ENCODE measurements around the gene RNH1. TPM values are rescaled to one million over a fixed set of nuclear protein-coding genes. Genes with fewer than 3 reads are reported as not detected.

Gene RNH1
- total and polyA plus RNA-seq, 2 of the 8 experiments (the other 6 are each of a cell fraction or from before 2014, with no cell fraction given) = 48.7 to 49.8 TPM

DNA sequence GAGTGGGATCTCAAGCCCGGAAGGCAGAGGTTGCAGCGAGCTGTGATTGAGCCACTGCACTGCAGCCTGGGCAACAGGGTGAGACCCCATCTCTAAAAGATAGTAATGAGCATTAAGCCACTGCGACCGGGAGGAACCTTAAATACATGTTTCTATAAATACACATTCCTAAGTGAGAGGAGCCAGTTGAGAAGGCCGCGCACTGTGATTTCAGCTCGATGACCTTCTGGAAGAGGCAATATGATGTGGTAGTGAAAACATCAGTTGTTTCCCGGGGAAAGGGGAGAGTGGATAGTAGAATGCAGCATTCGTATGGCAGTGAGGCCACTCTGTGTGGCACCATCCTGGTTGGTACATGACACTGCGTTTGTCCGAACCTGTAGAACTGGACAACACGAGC, 39.0 kb downstream of the RNH1 start:
- Histone ChIP-seq H3K4ac (replicated peaks; ENCODE audit: insufficient read length, low read depth, low read length) (no peak overlapping the region), H3K4me1 (replicated peaks in 1 of 4; ENCODE audit: control insufficient read depth in 3 of 4, insufficient read depth in 4 of 4, low read length in 3 of 4) (peaks cover 0 to 12% (median 5%) of the 10 kb centered on the region in 4 experiments; a peak in 6 of 7 replicates), H2BK120ac (replicated peaks; ENCODE audit: low read depth, low read length) (no peak overlapping the region), H2BK15ac (ENCODE audit: low read length) (peak overlapping the region; percentile 19; the same call in 1 of the 2 replicates), H3K4me3 (ENCODE audit: extremely low read depth in 1 of 4, insufficient read depth in 2 of 4, low read depth in 3 of 4, low read length in 4 of 4) (no peak overlapping the region), H3K9me3 (ENCODE audit: insufficient read depth in 2 of 2, low read depth in 1 of 2, low read length in 1 of 2) (no peaks in the 10 kb centered on the region), H3K79me1 (ENCODE audit: low read depth, low read length) (peaks cover 3% of the 10 kb centered on the region; the same call in 1 of the 2 replicates), H4K20me1 (replicated peaks in 1 of 2; ENCODE audit: control insufficient read depth in 1 of 2, insufficient read depth in 2 of 2, low read length in 2 of 2) (peaks cover 0 to 2% of the 10 kb centered on the region in 2 experiments), H3K27me3 (replicated peaks in 1 of 4; ENCODE audit: control insufficient read depth in 3 of 4, extremely low read depth in 1 of 4, insufficient read depth in 3 of 4, low read length in 3 of 4) (no peaks in the 10 kb centered on the region), H4K8ac (ENCODE audit: extremely low read depth, insufficient read depth, low read length) (no peak overlapping the region), H3K23ac (ENCODE audit: insufficient read length) (no peak overlapping the region), H2BK12ac (ENCODE audit: low read depth, low read length) (peak overlapping the region; percentile 45; the same call in 1 of the 2 replicates), H3K36me3 (ENCODE audit: control insufficient read depth in 2 of 4, insufficient read depth in 4 of 4, low read length in 3 of 4) (no peaks in the 10 kb centered on the region; a peak in 2 of 8 replicates), H3K56ac (replicated peaks; ENCODE audit: insufficient read length, low read depth, low read length) (no peak overlapping the region), H4K5ac (ENCODE audit: insufficient read length, low read depth, low read length) (no peak overlapping the region), H3K9ac (replicated peaks in 1 of 4; ENCODE audit: extremely low read depth in 1 of 4, low read depth in 3 of 4, low read length in 3 of 4) (no peak overlapping the region), H3K18ac (ENCODE audit: extremely low read depth, low read length) (no peak overlapping the region; the same call in 1 of the 2 replicates), H2BK5ac (ENCODE audit: low read depth, low read length) (peak overlapping the region; percentile 68), H3K4me2 (ENCODE audit: insufficient read depth in 1 of 2, low read depth in 2 of 2, low read length in 2 of 2) (0 out of 4 replicates have a peak overlapping the region, but pooled peaks of 1 of the 2 experiments have one; percentile 39), H3K79me2 (ENCODE audit: control insufficient read depth in 1 of 2, insufficient read depth in 2 of 2, low read length in 2 of 2) (peaks cover 0 to 18% of the 10 kb centered on the region in 2 experiments; a peak in 2 of 4 replicates), H2BK20ac (ENCODE audit: low read length) (no peak overlapping the region), H3K23me2 (ENCODE audit: low read depth, low read length) (0 out of 2 replicates have a peak, but pooled peaks cover 1% of the 10 kb centered on the region), H2AFZ (ENCODE audit: low read length) (no peak overlapping the region), H4K91ac (replicated peaks; ENCODE audit: insufficient read length, low read length) (no peak overlapping the region), H2AK5ac (ENCODE audit: low read depth, low read length) (peak overlapping the region; percentile 91; the same call in 1 of the 2 replicates), H3K27ac (ENCODE audit: low read depth, low read length) (no peak overlapping the region), H3K14ac (ENCODE audit: insufficient read length) (no peak overlapping the region)
- no peak for FAIRE-seq
- ChIA-PET CTCF (ENCODE audit: partially characterized antibody) (no interaction called here), POLR2A (ENCODE audit: partially characterized antibody) (no interaction called here)
- no peak for TF ChIP-seq ASH2L (IDR thresholded peaks at IDR 0.05; ENCODE audit: low read length)
- 90% methylated on average over 12 of the region's 12 CpGs; no CpG with 5 or more reads in 1 of the 2 experiments for WGBS, 2 experiments (ENCODE audit: extremely low coverage in 1 of 2, insufficient coverage in 1 of 2, insufficient read length in 1 of 2, insufficient replicate concordance in 2 of 2, low coverage in 1 of 2, low lambda C conversion rate in 2 of 2, missing lambda C conversion rate in 1 of 2)
- DNase-seq (ENCODE audit: low read depth in 1 of 2, low spot score in 2 of 2) = no peak

Data from H1 (cell line).